Sigmoid colon (tissue), 4 donors: ENCODE results near the gene MIB1.

Experiments
- EP300 ChIP-seq, 4 donors: sonication (generic); formaldehyde crosslinking; IDR thresholded peaks; one replicate each; pipeline ENCODE4 v1.6.1; 2017; ENCODE audit warnings: antibody characterized with exemption in 4 of 4
- POLR2A ChIP-seq, 2 donors: fragments of 450-650 bp; IDR thresholded peaks; one replicate each; pipeline ENCODE4 v1.6.1; 2016; ENCODE audit warnings: antibody characterized with exemption in 2 of 2, mild to moderate bottlenecking in 2 of 2, moderate library complexity in 2 of 2
- POLR2AphosphoS5 ChIP-seq, 4 donors: sonication (generic); formaldehyde crosslinking; IDR thresholded peaks; one replicate each; pipeline ENCODE4 v1.6.1; 2017; ENCODE audit warnings: antibody characterized with exemption in 4 of 4
- TF ChIP-seq, protein P1 (sequence below), 4 experiments: fragments of 450-650 bp in 3 of 4; fragments of 200-600 bp in 1 of 4; IDR thresholded peaks; one replicate each; pipeline ENCODE4 v1.5.1; 2016 to 2019; ENCODE audit warnings: antibody characterized with exemption in 4 of 4, mild to moderate bottlenecking in 3 of 4, moderate library complexity in 2 of 4

DNA sequence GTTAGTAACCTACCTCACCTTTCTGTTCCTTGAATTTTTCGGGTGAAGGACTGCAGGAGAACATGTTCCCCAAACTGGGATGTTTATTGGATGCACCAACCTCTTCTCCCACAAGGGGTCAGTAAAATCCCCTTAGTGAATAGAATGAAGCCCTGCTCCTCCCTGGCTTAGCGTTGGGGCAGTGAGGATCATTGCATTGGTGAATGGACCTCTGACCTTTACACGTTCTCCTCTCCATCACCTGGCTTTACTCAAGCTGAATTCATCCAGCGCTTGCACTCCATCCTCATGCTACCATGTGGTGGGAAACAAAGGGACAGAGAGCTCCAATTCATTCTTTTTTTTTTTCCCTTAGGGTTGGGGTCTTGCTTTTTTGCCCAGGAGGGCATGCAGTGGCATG lies 157.2 kb downstream of the MIB1 start:
- no peak for TF ChIP-seq POLR2AphosphoS5 (IDR thresholded peaks at IDR 0.05)
- TF ChIP-seq, protein P1, sequence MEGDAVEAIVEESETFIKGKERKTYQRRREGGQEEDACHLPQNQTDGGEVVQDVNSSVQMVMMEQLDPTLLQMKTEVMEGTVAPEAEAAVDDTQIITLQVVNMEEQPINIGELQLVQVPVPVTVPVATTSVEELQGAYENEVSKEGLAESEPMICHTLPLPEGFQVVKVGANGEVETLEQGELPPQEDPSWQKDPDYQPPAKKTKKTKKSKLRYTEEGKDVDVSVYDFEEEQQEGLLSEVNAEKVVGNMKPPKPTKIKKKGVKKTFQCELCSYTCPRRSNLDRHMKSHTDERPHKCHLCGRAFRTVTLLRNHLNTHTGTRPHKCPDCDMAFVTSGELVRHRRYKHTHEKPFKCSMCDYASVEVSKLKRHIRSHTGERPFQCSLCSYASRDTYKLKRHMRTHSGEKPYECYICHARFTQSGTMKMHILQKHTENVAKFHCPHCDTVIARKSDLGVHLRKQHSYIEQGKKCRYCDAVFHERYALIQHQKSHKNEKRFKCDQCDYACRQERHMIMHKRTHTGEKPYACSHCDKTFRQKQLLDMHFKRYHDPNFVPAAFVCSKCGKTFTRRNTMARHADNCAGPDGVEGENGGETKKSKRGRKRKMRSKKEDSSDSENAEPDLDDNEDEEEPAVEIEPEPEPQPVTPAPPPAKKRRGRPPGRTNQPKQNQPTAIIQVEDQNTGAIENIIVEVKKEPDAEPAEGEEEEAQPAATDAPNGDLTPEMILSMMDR (IDR thresholded peaks at IDR 0.05): peak; percentile 8 to 60 (median 51)
- no peak for TF ChIP-seq POLR2A (IDR thresholded peaks at IDR 0.05)
- no peak for TF ChIP-seq EP300 (IDR thresholded peaks at IDR 0.05)
